HepG2 (cell line): ENCODE measurements around the gene EXTL2. TPM values are rescaled to one million over a fixed set of nuclear protein-coding genes. Genes with fewer than 3 reads are reported as not detected.

Source experiments
- ATAC-seq: fragments of 200-7000 bp; cut with Tn5 transposase; 3 replicates; pipeline ENCODE4 v1.9.1; 2020; ENCODE audit warnings: mild to moderate bottlenecking, moderate library complexity
- BruUV-seq: library from RNA; stranded (reverse); fragments of 400-500 nt; replicated peaks from 2 replicates; lab custom pipeline; 2021; lab: Mats Ljungman, UMichigan
- CTCF ChIA-PET: fragments of 300-600 bp; formaldehyde crosslinking; extraction: SDS; loops from one replicate; lab custom pipeline; 2021; ENCODE audit warnings: low total read pairs, inconsistent platforms, low intra/inter-chr PET ratio; lab: Yijun Ruan, JAX
- POLR2A ChIA-PET: fragments of 350-600 bp; sonication (Branson Sonifier 250); formaldehyde crosslinking; loops from one replicate; lab custom pipeline; 2020; ENCODE audit warnings: antibody characterized with exemption, inconsistent platforms; lab: Yijun Ruan, JAX
- DNase-seq: peaks from one replicate; pipeline ENCODE4 v3.0.0-alpha.2; 2015; ENCODE audit warnings: low spot score
- FAIRE-seq: peaks from 3 replicates; lab custom pipeline; 2011; peaks lifted over from hg19 to GRCh38; lab: Jason Lieb, UNC
- H2AFZ ChIP-seq: one replicate; pipeline ENCODE4 v1.6.1; 2011; ENCODE audit warnings: low read length, inconsistent platforms
- H3K27ac ChIP-seq: fragments of 300-600 bp; 3 replicates; pipeline ENCODE4 v1.8.0; 2011; ENCODE audit warnings: mixed run types, mild to moderate bottlenecking, mixed read lengths, low read length, inconsistent platforms; ENCODE audit not compliant: insufficient read depth; ENCODE audit errors: extremely low read length
- H3K27me3 ChIP-seq, 2 experiments: fragments of 200-600 bp in 1 of 2; 2 replicates in 1 of 2; 3 replicates in 1 of 2; pipeline versions ENCODE4 v1.6.0 to v1.8.0; 2011; ENCODE audit warnings: low read length in 2 of 2, mild to moderate bottlenecking in 2 of 2, moderate library complexity in 2 of 2, inconsistent platforms in 1 of 2; ENCODE audit not compliant: insufficient read depth in 2 of 2, control insufficient read depth in 1 of 2
- H3K36me3 ChIP-seq, 2 experiments: fragments of 200-600 bp in 1 of 2; replicated peaks in 1 of 2; 2 replicates in 1 of 2; 3 replicates in 1 of 2; pipeline versions ENCODE4 v1.5.1 to v1.8.0; 2011; ENCODE audit warnings: low read length in 2 of 2, inconsistent platforms in 1 of 2; ENCODE audit not compliant: insufficient read depth in 2 of 2, control insufficient read depth in 1 of 2
- H3K4me1 ChIP-seq: 2 replicates; pipeline ENCODE4 v1.5.1; 2012; ENCODE audit warnings: low read length, inconsistent platforms; ENCODE audit not compliant: insufficient read depth
- H3K4me2 ChIP-seq: 2 replicates; pipeline ENCODE4 v1.6.0; 2011; ENCODE audit warnings: low read depth, low read length, inconsistent platforms
- H3K4me3 ChIP-seq, 3 experiments: fragments of 200-600 bp in 1 of 3; sonication (generic), shearing (Covaris generic) in 1 of 3; replicated peaks in 1 of 3; 2 replicates each; pipeline ENCODE4 v1.5.1; 2011 to 2016; ENCODE audit warnings: low read length in 3 of 3, inconsistent platforms in 2 of 3, low read depth in 2 of 3, mild to moderate bottlenecking in 2 of 3, control low read depth in 1 of 3, mixed read lengths in 1 of 3; ENCODE audit not compliant: insufficient read depth in 1 of 3
- H3K79me2 ChIP-seq: one replicate; pipeline ENCODE4 v1.6.1; 2011; ENCODE audit warnings: low read length, inconsistent platforms; ENCODE audit not compliant: insufficient read depth
- H3K9ac ChIP-seq: 2 replicates; pipeline ENCODE4 v1.6.0; 2011; ENCODE audit warnings: mild to moderate bottlenecking, low read depth, low read length, inconsistent platforms; ENCODE audit not compliant: insufficient read depth
- H3K9me3 ChIP-seq: 2 replicates; pipeline ENCODE4 v1.5.1; 2012; ENCODE audit warnings: mild to moderate bottlenecking, low read length
- H4K20me1 ChIP-seq: 2 replicates; pipeline ENCODE4 v1.6.0; 2011; ENCODE audit warnings: inconsistent platforms, mild to moderate bottlenecking, low read length, moderate library complexity; ENCODE audit not compliant: insufficient read depth
- ATF7 ChIP-seq, 2 experiments: fragments of 450-650 bp in 1 of 2; sonication (generic) in 1 of 2; formaldehyde crosslinking in 1 of 2; IDR thresholded peaks; 2 replicates each; pipeline versions ENCODE4 v1.4.0 to v1.6.1; 2016 to 2020; ENCODE audit warnings: antibody characterized with exemption in 1 of 2, mild to moderate bottlenecking in 1 of 2, missing genetic modification reagents in 1 of 2
- CREB1 ChIP-seq, 2 experiments: fragments of 450-650 bp in 1 of 2; IDR thresholded peaks; 2 replicates each; pipeline ENCODE4 v1.6.1; 2016 to 2017; ENCODE audit warnings: control low read depth in 1 of 2, mild to moderate bottlenecking in 1 of 2, missing compliant biosample characterization in 1 of 2, missing genetic modification characterization in 1 of 2
- CTCF ChIP-seq: sonication (generic); formaldehyde crosslinking; IDR thresholded peaks from 2 replicates; pipeline ENCODE4 v1.5.0; 2020; ENCODE audit warnings: mild to moderate bottlenecking, missing genetic modification reagents, moderate library complexity
- GATAD2A ChIP-seq: IDR thresholded peaks from 2 replicates; pipeline ENCODE4 v1.6.1; 2016
- HOXA5 ChIP-seq: sonication (generic); formaldehyde crosslinking; IDR thresholded peaks from 2 replicates; pipeline ENCODE4 v1.4.0; 2020; ENCODE audit warnings: missing genetic modification reagents
- MIXL1 ChIP-seq: IDR thresholded peaks from 2 replicates; pipeline ENCODE4 v1.6.1; 2016
- NFATC3 ChIP-seq: sonication (generic); formaldehyde crosslinking; IDR thresholded peaks from 2 replicates; pipeline ENCODE4 v1.5.1; 2020; ENCODE audit warnings: mild to moderate bottlenecking, missing genetic modification reagents
- RAD21 ChIP-seq: fragments of 450-650 bp; formaldehyde crosslinking; IDR thresholded peaks from 2 replicates; pipeline ENCODE4 v1.5.0; 2020; ENCODE audit warnings: mild to moderate bottlenecking
- SMC3 ChIP-seq: IDR thresholded peaks from 2 replicates; pipeline ENCODE4 v1.6.1; 2011; ENCODE audit warnings: low read length, improper control_type of control experiment
- STAG1 ChIP-seq: sonication (generic); formaldehyde crosslinking; IDR thresholded peaks from 2 replicates; pipeline ENCODE4 v1.4.0; 2020; ENCODE audit warnings: missing genetic modification reagents
- ZBTB21 ChIP-seq: sonication (generic); formaldehyde crosslinking; IDR thresholded peaks from 2 replicates; pipeline ENCODE4 v1.4.0; 2020; ENCODE audit warnings: missing genetic modification reagents
- WGBS: methylation state at CpG from one replicate; pipeline ENCODE4 v1.1.6; 2017; ENCODE audit warnings: low lambda C conversion rate; 5-methylcytosine and 5-hydroxymethylcytosine counted together
- in situ Hi-C: cut with HindIII; loops from 2 replicates; pipeline ENCODE4 v1.10.0; 2017; ENCODE audit warnings: low pct_unique_long_range_greater_than_20kb; ENCODE audit not compliant: extremely low pct_ligation_motif_present
- intact Hi-C: fragments of 100-400 bp; cut with micrococcal nuclease; formaldehyde crosslinking; loops from one replicate; pipeline ENCODE4 v1.10.0; 2022; ENCODE audit not compliant: unreplicated experiment
- polyA plus RNA-seq, 8 experiments: library from polyadenylated mRNA; depleted of rRNA in 3 of 8; stranded (reverse) in 7 of 8; unstranded in 1 of 8; fragments of >200 nt; fragmentation: Illumina TruSeq in 4 of 8; extraction: Trizol in 4 of 8; gene quantifications; 2 replicates each; pipeline versions ENCODE4 v1.2.1 to v1.2.3, GENCODE V29; 2011 to 2016; ENCODE audit warnings: low read depth in 4 of 8, missing spikeins in 1 of 8, mixed read lengths in 1 of 8; ENCODE audit not compliant: insufficient read depth in 1 of 8
- total RNA-seq, 5 experiments: library from RNA; depleted of rRNA; stranded (reverse); fragments of >200 nt; fragmentation: Illumina TruSeq; extraction: Trizol; gene quantifications; 2 replicates each; pipeline ENCODE4 v1.2.3, GENCODE V29; 2016; ENCODE audit warnings: low read depth in 1 of 5

EXTL2 gene
- total and polyA plus RNA-seq, 2 of the 13 experiments (the other 11 are each of a cell fraction or from before 2014, with no cell fraction given): 22.0 to 23.5 TPM

- H3K4me2 ChIP-seq: no peak overlapping the region
- H3K27ac ChIP-seq: no peak overlapping the region
- in situ Hi-C loops: loop anchor here (5.0 to 25.0 kb wide), 3 partner anchors 264 to 1056 kb away; no protein-coding TSS in a partner anchor
- H3K4me3 ChIP-seq: no peak overlapping the region
- peak; percentile 22 for DNase-seq
- ChIA-PET POLR2A (no interaction called here), CTCF (interaction anchor here (0.8 to 3.0 kb wide), 4 partner anchors 33 to 413 kb away, joined by 6 to 20 read pairs (median 8); no protein-coding TSS in a partner anchor)
- H2AFZ ChIP-seq: no peak overlapping the region
- 15% methylated on average over 7 of the region's 7 CpGs for WGBS
- intact Hi-C loops: loop anchor here (1.0 to 5.0 kb wide), 5 partner anchors 34 to 1061 kb away; no protein-coding TSS in a partner anchor
- H4K20me1 ChIP-seq: no peaks in the 10 kb centered on the region
- BruUV-seq: no TSS peak
- no peaks in the 10 kb centered on the region for H3K36me3 ChIP-seq
- ATAC-seq: 0 out of 3 replicates have a peak, but pooled peaks have one; percentile 27
- H3K9me3 ChIP-seq: no peaks in the 10 kb centered on the region
- no peaks in the 10 kb centered on the region for H3K79me2 ChIP-seq
- no peak overlapping the region for H3K9ac ChIP-seq
- no peaks in the 10 kb centered on the region for H3K4me1 ChIP-seq
- peak; percentile 68; the same call in 1 of the 2 replicates for TF ChIP-seq CREB1 (IDR thresholded peaks at IDR 0.05)
- TF ChIP-seq CREB1 (CRISPR knock-in tag; IDR thresholded peaks at IDR 0.05): no peak
- no peak for TF ChIP-seq NFATC3 (CRISPR knock-in tag)
- TF ChIP-seq MIXL1 (CRISPR knock-in tag): peak; percentile 27; the same call in 1 of the 2 replicates
- TF ChIP-seq CTCF (CRISPR knock-in tag): peak; percentile 53
- peak; percentile 90 for TF ChIP-seq ATF7 (IDR thresholded peaks at IDR 0.05)
- no peak for TF ChIP-seq ATF7 (CRISPR knock-in tag; IDR thresholded peaks at IDR 0.05)
- no peak for TF ChIP-seq HOXA5 (CRISPR knock-in tag)
- 0 out of 2 replicates have a peak, but pooled peaks have one; percentile 13 for TF ChIP-seq GATAD2A
- no peak for TF ChIP-seq ZBTB21
- peak; percentile 39; the same call in 1 of the 2 replicates for TF ChIP-seq RAD21 (CRISPR knock-in tag)
- peak; percentile 60 for TF ChIP-seq SMC3
- TF ChIP-seq STAG1 (CRISPR knock-in tag): peak; percentile 80
- FAIRE-seq: no peak
- H3K27me3 ChIP-seq: no peaks in the 10 kb centered on the region
Measured at GRCh38 chr1:100868364-100868995, 26.2 kb downstream of the EXTL2 start.
